GM18511 (cell line): ENCODE measurements around the gene SLC25A39.
"Not testable (repeated sequence)": the region's sequence is repeated elsewhere in the genome, so short reads cannot be mapped to it uniquely, and the experiment has no call there.

ENCODE experiments used
- ATAC-seq: cut with Tn5 transposase; IDR thresholded peaks from one replicate; pipeline ENCODE4 v1.9.1; 2021; ENCODE audit warnings: mild to moderate bottlenecking, moderate library complexity; ENCODE audit not compliant: unreplicated experiment

SLC25A39 gene

DNA sequence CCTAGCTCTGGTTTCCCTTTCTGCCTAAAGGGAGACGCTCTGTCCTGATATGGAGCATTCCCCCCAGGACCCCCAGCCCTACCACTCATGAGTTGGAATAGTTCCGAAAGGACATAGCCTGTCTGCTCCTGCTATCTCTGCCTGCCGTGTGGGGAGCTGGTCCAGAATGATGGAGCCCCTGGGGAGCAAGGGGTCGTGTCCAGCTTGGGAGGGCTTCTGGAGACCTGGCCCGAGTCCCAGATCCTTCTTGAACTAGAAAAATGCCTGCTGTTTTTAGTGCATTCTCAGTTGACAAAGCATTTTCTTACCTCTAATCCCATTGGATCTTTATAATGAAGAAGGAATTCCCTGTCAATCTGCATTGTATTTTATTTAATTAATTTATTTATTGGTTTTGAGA is 11.3 kb upstream of the SLC25A39 start:
- ATAC-seq, result no peak

GRCh38 chr17:44335564-44335963 is 10.9 kb upstream of the SLC25A39 start:
- no peak for ATAC-seq

GRCh38 chr17:44334727-44335126 is 10.1 kb upstream of the SLC25A39 start:
- ATAC-seq, result no peak

DNA sequence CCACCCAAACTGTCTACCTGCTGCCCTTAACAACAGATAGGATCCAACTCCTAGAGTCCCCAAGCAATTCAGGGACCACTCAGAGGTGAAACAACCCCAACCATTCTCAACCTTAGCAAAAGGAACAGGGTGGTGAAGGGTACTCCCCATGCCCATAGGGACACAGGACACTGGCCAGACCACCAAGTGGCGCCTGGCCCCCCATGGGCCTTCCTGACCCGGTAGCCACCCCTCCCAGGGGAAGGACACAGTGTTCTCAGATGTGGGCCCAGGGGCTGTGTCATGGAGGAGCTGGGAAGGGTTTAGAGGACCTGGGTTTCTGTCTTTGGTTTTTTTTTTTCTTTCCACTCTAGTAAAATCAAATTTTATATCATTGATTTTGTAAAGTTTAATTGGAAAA is 9.7 kb upstream of the SLC25A39 start:
- ATAC-seq, result no peak

DNA sequence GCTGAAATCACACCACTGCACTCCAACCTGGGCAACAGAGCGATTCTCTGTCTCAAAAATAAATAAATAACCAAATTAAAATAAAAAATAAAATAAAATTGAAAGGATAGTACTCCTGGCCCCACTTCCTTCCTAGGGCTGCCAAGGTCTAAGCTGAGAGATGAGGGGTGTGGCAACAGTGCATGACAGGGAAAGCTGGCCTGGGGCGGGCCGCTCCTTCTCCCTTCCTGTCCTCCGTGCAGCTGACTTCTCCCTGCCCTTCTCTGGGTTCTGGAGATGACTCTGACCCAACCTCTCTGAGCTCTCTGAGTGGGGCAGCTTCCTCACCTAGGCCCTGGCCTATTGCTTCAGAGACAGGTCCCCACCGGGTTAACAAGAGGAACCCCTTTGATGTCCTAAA is 8.7 kb upstream of the SLC25A39 start:
- no peak for ATAC-seq

GRCh38 chr17:44331249-44331760 is 6.7 kb upstream of the SLC25A39 start:
- ATAC-seq, result no peak

GRCh38 chr17:44330263-44330662 is 5.6 kb upstream of the SLC25A39 start:
- not testable (repeated sequence) for ATAC-seq

GRCh38 chr17:44329516-44329915 is 4.9 kb upstream of the SLC25A39 start:
- not testable (repeated sequence) for ATAC-seq

DNA sequence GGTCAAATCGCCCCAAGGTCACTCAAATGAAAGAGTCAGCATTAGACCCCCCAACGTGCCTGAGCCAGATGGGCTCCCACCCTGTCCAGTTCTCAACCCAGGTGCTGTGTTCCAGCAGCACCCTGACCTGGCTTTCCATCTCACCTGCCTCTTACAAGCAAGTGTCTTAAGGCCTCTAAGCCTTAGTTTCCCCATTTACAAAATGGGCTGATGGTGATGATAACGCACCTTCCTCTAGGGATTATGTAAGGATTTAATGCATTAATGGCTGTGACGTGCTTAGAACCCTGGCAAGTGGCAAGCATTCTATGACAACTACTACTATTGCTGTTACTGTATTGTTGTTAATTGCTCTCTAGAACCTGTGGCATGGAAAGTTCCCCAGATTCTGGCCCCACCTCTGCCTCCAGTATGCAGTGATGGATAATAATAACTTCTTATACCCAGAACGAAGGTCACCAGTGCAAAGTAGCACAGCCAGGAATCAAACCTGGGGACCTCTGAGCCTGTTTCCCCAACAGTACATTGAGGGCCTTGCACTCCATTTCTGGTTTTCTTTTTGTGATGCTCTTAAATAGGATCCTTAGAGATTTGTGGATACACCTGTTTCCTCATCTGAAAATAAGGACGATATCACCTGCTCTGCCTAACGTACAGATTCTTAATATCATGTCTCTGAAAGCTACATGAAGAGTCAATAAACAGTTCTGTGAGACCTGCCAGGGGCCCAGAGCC is 3.3 kb upstream of the SLC25A39 start:
- ATAC-seq, result no peak

GRCh38 chr17:44326861-44327444 is 2.3 kb upstream of the SLC25A39 start:
- ATAC-seq, result peak; percentile 42

- ATAC-seq, result no peak
Observed at GRCh38 chr17:44324092-44324570, 492 bp downstream of the SLC25A39 start.

- no peak for ATAC-seq
Observed at GRCh38 chr17:44323359-44324091, 1.1 kb downstream of the SLC25A39 start.

GRCh38 chr17:44322236-44322895 is 2.3 kb downstream of the SLC25A39 start:
- ATAC-seq, result no peak

- no peak for ATAC-seq
Observed at GRCh38 chr17:44321246-44322120, 3.1 kb downstream of the SLC25A39 start.

GRCh38 chr17:44320066-44320465 is 4.6 kb downstream of the SLC25A39 start:
- ATAC-seq, result no peak

DNA sequence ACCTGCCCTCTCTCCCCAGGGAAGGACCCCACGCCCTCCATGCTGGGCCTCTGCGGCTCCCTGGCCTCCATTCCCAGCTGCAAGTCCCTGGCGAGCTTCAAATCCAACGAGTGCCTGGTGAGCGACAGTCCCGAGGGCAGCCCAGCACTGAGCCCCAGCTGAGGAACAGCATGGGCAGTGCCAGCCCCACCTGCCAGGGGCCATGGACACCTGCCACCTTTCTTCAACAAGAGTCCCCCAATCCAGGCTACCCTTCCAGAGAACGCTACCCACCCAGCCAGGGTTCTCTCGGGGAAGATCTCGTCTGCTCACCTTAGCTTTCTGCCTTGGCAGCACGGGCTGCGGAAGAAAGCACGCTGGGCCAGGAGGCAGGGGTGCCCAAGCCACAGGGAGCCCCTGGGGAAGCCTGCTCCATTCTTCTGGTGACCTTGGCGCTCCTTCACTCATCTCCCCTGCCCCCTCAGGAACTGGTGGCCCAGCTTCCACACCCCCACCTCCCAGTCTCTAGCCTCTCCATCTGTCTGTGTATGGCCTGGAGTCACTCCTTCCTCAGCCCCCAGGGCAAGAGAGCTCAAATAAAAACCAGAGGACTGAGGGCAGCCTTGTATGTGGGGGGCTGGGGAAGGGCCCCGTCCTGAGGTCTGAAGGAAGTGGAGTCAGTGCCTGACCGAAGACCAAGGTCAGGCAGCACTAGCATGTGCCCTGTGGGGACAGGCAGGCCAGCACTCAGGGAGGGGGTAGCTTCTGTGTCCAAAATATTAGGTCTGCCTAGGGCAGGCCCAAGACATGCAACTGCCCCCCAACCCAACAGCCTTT is 6.3 kb downstream of the SLC25A39 start:
- no peak for ATAC-seq

- no peak for ATAC-seq
Observed at GRCh38 chr17:44317545-44317944, 7.1 kb downstream of the SLC25A39 start.

- no peak for ATAC-seq
Observed at GRCh38 chr17:44315760-44316731, 8.6 kb downstream of the SLC25A39 start.
